H1 (cell line): ENCODE data around the gene ENPP3. TPM values are rescaled to one million over a fixed set of nuclear protein-coding genes. Genes with fewer than 3 reads are reported as not detected.

Experiments
- EP300 ChIP-seq, 2 experiments: IDR thresholded peaks; 1 replicate in 1 of 2; 2 replicates in 1 of 2; pipeline ENCODE4 v1.6.1; 2011 to 2012; ENCODE audit warnings: low read depth in 2 of 2, low read length in 2 of 2, mild to moderate bottlenecking in 2 of 2, borderline replicate concordance in 1 of 2, inconsistent platforms in 1 of 2, moderate library complexity in 1 of 2
- EZH2 ChIP-seq: fragments of 200-600 bp; sonication (generic); IDR thresholded peaks from 2 replicates; pipeline ENCODE4 v1.7.1; 2012; ENCODE audit warnings: low read depth, mild to moderate bottlenecking, moderate library complexity, low read length, inconsistent platforms; ENCODE audit not compliant: severe bottlenecking
- polyA plus RNA-seq, 7 experiments: library from polyadenylated mRNA; depleted of rRNA in 3 of 7; stranded (reverse) in 5 of 7; unstranded in 2 of 7; fragments of >200 nt in 5 of 7; fragments of 200-250 nt in 2 of 7; gene quantifications; 1 replicate in 5 of 7; 2 replicates in 1 of 7; 4 replicates in 1 of 7; pipeline versions ENCODE4 v1.2.1 to v1.2.3, GENCODE V29; 2011 to 2013; ENCODE audit warnings: missing spikeins in 2 of 7, mixed read lengths in 2 of 7
- total RNA-seq: library from RNA; stranded (reverse); fragmentation: NEBNext Ultra II Directional; extraction: Animal tissue kit (Norgen Biotek cat#: 25700); gene quantifications from 2 replicates; pipeline ENCODE4 v1.2.1, GENCODE V29; 2021

The ENPP3 gene
- total and polyA plus RNA-seq, 2 of the 8 experiments (the other 6 are each of a cell fraction or from before 2014, with no cell fraction given): 0.11 TPM; not detected in 1

DNA sequence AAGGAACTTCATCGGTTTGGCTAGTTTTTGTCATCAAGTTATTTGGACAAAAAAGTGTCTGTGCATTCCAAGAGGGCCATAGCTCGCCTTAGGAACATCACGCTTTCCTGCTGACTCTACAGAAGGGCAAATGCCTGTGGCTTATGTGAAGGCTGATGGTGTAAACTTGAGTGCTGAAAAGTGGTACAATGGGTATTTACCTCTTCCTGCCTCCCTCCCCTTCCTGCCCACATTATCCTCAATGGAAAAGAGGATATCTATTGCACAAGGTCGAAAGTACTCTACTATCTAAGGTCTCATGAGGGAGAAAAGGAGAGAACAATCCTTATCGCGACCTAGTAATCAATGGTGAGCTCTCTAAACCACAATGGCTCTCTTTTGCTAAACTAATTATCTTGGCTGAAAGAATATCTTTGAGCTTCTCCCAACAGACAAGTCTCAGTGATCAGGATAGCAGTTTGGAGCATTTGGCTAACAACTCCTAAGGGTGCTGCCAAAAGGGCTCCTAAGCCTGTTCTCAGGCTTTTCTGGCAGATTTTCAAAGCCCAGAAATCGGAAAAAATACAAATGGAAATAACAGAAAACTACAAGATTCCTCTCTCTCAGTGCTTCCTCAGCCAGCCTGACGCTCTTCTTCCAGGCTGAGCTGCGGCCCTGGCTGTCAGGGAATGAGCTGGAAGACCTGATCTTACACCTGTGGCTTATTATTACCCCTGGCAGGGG lies 128.1 kb downstream of the ENPP3 start (continued):
- TF ChIP-seq EP300 (IDR thresholded peaks at IDR 0.05; ENCODE audit: borderline replicate concordance in 1 of 2, low read depth in 2 of 2, low read length in 2 of 2): no peak
- TF ChIP-seq EZH2: no peak
